Adrenal gland (tissue), 5 donors: Measurements from ENCODE around the gene DMPK.

Source experiments
- CTCF ChIP-seq, 6 experiments: fragments of 450-650 bp in 4 of 6; fragments of 200-600 bp in 2 of 6; sonication (generic) in 1 of 6; IDR thresholded peaks; 1 replicate in 5 of 6; 2 replicates in 1 of 6; pipeline versions ENCODE4 v1.5.1 to v1.8.0; 2016 to 2021; ENCODE audit warnings: antibody characterized with exemption in 6 of 6, mild to moderate bottlenecking in 2 of 6, moderate library complexity in 1 of 6
- POLR2A ChIP-seq, 2 donors: fragments of 450-650 bp; IDR thresholded peaks; one replicate each; pipeline ENCODE4 v1.6.1; 2017; ENCODE audit warnings: antibody characterized with exemption in 2 of 2, mild to moderate bottlenecking in 2 of 2, moderate library complexity in 1 of 2
- donor health status: DM: no; HTN: no; CAD: no.

- TF ChIP-seq POLR2A (IDR thresholded peaks at IDR 0.05) (no peak), CTCF (IDR thresholded peaks at IDR 0.05) (no peak)
These were observed 19.2 kb downstream of the DMPK start for GRCh38 chr19:45762870-45763631.
